ENCODE data around the gene DMRTA2. TPM values are rescaled to one million over a fixed set of nuclear protein-coding genes. Genes with fewer than 3 reads are reported as not detected.

Gene DMRTA2
- total and polyA plus RNA-seq, 2 donors from 2014 or later: not detected

GRCh38 chr1:50452700-50453099 is 29.5 kb upstream of the DMRTA2 start:
- H3K27ac ChIP-seq (ENCODE audit: low read depth in 2 of 2, low read length in 2 of 2): no peak overlapping the region
- H3K9ac ChIP-seq (ENCODE audit: low read length in 3 of 3): no peak overlapping the region
- H3K36me3 ChIP-seq (ENCODE audit: control insufficient read depth in 2 of 3, insufficient read depth in 3 of 3, low read length in 3 of 3): peaks cover 0 to 4% (median 0%) of the 10 kb centered on the region in 3 donors
- no peak overlapping the region for H3K4me3 ChIP-seq (ENCODE audit: low read length in 3 of 3)
- no peak for DNase-seq
- H3K4me1 ChIP-seq (ENCODE audit: control insufficient read depth in 2 of 3, insufficient read depth in 2 of 3, low read depth in 1 of 3, low read length in 3 of 3): no peaks in the 10 kb centered on the region
- intact Hi-C loops (cut with DNase I): no loop called here
- H3K9me3 ChIP-seq (ENCODE audit: control insufficient read depth in 2 of 3, insufficient read depth in 1 of 3, low read length in 3 of 3): no peaks in the 10 kb centered on the region
- no peaks in the 10 kb centered on the region for H3K27me3 ChIP-seq (ENCODE audit: control insufficient read depth, insufficient read depth, low read length)
- no peak for FAIRE-seq
- no peak for TF ChIP-seq CTCF (IDR thresholded peaks at IDR 0.05; ENCODE audit: borderline replicate concordance, extremely low read depth, insufficient read depth)

GRCh38 chr1:50450861-50451653 is 27.8 kb upstream of the DMRTA2 start:
- DNase-seq (no peak), FAIRE-seq (no peak)
- Histone ChIP-seq H3K9ac (ENCODE audit: low read length in 3 of 3) (no peak overlapping the region), H3K36me3 (ENCODE audit: control insufficient read depth in 2 of 3, insufficient read depth in 3 of 3, low read length in 3 of 3) (peaks cover 0 to 4% (median 0%) of the 10 kb centered on the region in 3 donors), H3K27me3 (ENCODE audit: control insufficient read depth, insufficient read depth, low read length) (no peaks in the 10 kb centered on the region), H3K4me3 (ENCODE audit: low read length in 3 of 3) (no peak overlapping the region), H3K4me1 (ENCODE audit: control insufficient read depth in 2 of 3, insufficient read depth in 2 of 3, low read depth in 1 of 3, low read length in 3 of 3) (no peaks in the 10 kb centered on the region), H3K9me3 (ENCODE audit: control insufficient read depth in 2 of 3, insufficient read depth in 1 of 3, low read length in 3 of 3) (no peaks in the 10 kb centered on the region), H3K27ac (ENCODE audit: low read depth in 2 of 2, low read length in 2 of 2) (no peak overlapping the region)
- intact Hi-C loops (cut with DNase I): no loop called here
- no peak for TF ChIP-seq CTCF (IDR thresholded peaks at IDR 0.05; ENCODE audit: borderline replicate concordance, extremely low read depth, insufficient read depth)

DNA sequence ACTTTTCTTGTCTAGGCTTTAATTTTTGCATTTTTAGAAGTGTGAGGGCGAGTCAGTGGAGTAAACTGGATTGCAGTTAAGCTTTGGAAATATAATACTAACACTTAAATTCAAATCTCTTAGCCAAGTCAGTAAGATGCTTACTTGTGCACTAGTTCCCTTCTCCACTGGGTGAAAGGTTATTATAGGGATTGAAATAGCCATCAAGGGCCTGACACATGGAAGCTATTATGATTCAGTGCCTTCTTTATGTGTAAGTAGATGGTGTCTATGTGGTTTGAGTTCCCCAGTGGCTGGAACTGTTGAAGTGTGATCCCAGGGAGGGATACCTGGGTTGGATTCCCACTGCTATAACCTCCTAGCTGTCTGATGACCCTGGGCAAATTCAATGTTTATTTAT is 24.7 kb upstream of the DMRTA2 start:
- TF ChIP-seq CTCF (IDR thresholded peaks at IDR 0.05; ENCODE audit: borderline replicate concordance, extremely low read depth, insufficient read depth): no peak
- DNase-seq (no peak), FAIRE-seq (no peak)
- Histone ChIP-seq H3K4me3 (ENCODE audit: low read length in 3 of 3) (no peak overlapping the region), H3K9ac (ENCODE audit: low read length in 3 of 3) (no peak overlapping the region), H3K4me1 (ENCODE audit: control insufficient read depth in 2 of 3, insufficient read depth in 2 of 3, low read depth in 1 of 3, low read length in 3 of 3) (no peaks in the 10 kb centered on the region), H3K36me3 (ENCODE audit: control insufficient read depth in 2 of 3, insufficient read depth in 3 of 3, low read length in 3 of 3) (peaks cover 0 to 2% (median 0%) of the 10 kb centered on the region in 3 donors), H3K9me3 (ENCODE audit: control insufficient read depth in 2 of 3, insufficient read depth in 1 of 3, low read length in 3 of 3) (no peaks in the 10 kb centered on the region), H3K27ac (ENCODE audit: low read depth in 2 of 2, low read length in 2 of 2) (no peak overlapping the region), H3K27me3 (ENCODE audit: control insufficient read depth, insufficient read depth, low read length) (no peaks in the 10 kb centered on the region)
- intact Hi-C loops (cut with DNase I): no loop called here

All from kidney (tissue), 14 donors.